T-helper 1 cell treated with Interleukin-12 subunit alpha and Interleukin-12 subunit beta and Interleukin-4 antibody, amounts not matched to agents 30 μg/mL and 1 μg/mL, for 36 hours (primary cell): ENCODE results near the gene LYRM7.
A peak's percentile ranks its signal among the peaks of the same experiment; 100 is the strongest.
"Not testable (repeated sequence)": the region's sequence is repeated elsewhere in the genome, so short reads cannot be mapped to it uniquely, and the experiment has no call there.

ENCODE experiments used
- H3K27ac Mint-ChIP-seq: one replicate; pipeline ENCODE4 v1.8.0; 2021; ENCODE audit warnings: mild to moderate bottlenecking, mixed read lengths
- H3K27me3 Mint-ChIP-seq: one replicate; pipeline ENCODE4 v1.8.0; 2021; ENCODE audit warnings: low read depth, mixed read lengths
- H3K36me3 Mint-ChIP-seq: one replicate; pipeline ENCODE4 v1.8.0; 2021; ENCODE audit warnings: low read depth, mixed read lengths
- H3K4me1 Mint-ChIP-seq: one replicate; pipeline ENCODE4 v1.8.0; 2021; ENCODE audit warnings: low read depth, mixed read lengths
- H3K4me3 Mint-ChIP-seq: one replicate; pipeline ENCODE4 v1.8.0; 2021; ENCODE audit warnings: mild to moderate bottlenecking, moderate library complexity, mixed read lengths
- H3K9me3 Mint-ChIP-seq: one replicate; pipeline ENCODE4 v1.8.0; 2021; ENCODE audit warnings: mixed read lengths

Gene LYRM7

GRCh38 chr5:131163276-131164119, 7.2 kb upstream of the LYRM7 start:
- H3K9me3 Mint-ChIP-seq = no peaks in the 10 kb centered on the region
- peaks cover 49% of the 10 kb centered on the region for H3K4me1 Mint-ChIP-seq
- H3K36me3 Mint-ChIP-seq = peaks cover 44% of the 10 kb centered on the region
- peak overlapping the region; percentile 92 for H3K4me3 Mint-ChIP-seq
- no peaks in the 10 kb centered on the region for H3K27me3 Mint-ChIP-seq
- peak overlapping the region; percentile 88 for H3K27ac Mint-ChIP-seq

GRCh38 chr5:131164191-131165118, 6.3 kb upstream of the LYRM7 start:
- no peaks in the 10 kb centered on the region for H3K9me3 Mint-ChIP-seq
- H3K4me3 Mint-ChIP-seq = peak overlapping the region; percentile 93
- peaks cover 34% of the 10 kb centered on the region for H3K36me3 Mint-ChIP-seq
- H3K4me1 Mint-ChIP-seq = peaks cover 44% of the 10 kb centered on the region
- peak overlapping the region; percentile 93 for H3K27ac Mint-ChIP-seq
- no peaks in the 10 kb centered on the region for H3K27me3 Mint-ChIP-seq

GRCh38 chr5:131165119-131165727, 5.5 kb upstream of the LYRM7 start, which contains the start of gene HINT1:
Gene HINT1 (minus strand): TSS chr5:131165256. CDS start chr5:131165205, 51 bp downstream.
- H3K4me1 Mint-ChIP-seq = peaks cover 47% of the 10 kb centered on the region

GRCh38 chr5:131167615-131168014, 3.1 kb upstream of the LYRM7 start:
- no peaks in the 10 kb centered on the region for H3K27me3 Mint-ChIP-seq
- H3K36me3 Mint-ChIP-seq = peaks cover 15% of the 10 kb centered on the region
- H3K27ac Mint-ChIP-seq = no peak overlapping the region
- H3K9me3 Mint-ChIP-seq = no peaks in the 10 kb centered on the region
- peaks cover 48% of the 10 kb centered on the region for H3K4me1 Mint-ChIP-seq
- no peak overlapping the region for H3K4me3 Mint-ChIP-seq

More at GRCh38 chr5:131165119-131165727, 5.5 kb upstream of the LYRM7 start, which contains the start of gene HINT1:
- peak within 1 kb of the TSS; percentile 93 for H3K4me3 Mint-ChIP-seq
- H3K36me3 Mint-ChIP-seq = peaks cover 30% of the 10 kb centered on the region
- H3K9me3 Mint-ChIP-seq = no peaks in the 10 kb centered on the region
- H3K27me3 Mint-ChIP-seq = no peaks in the 10 kb centered on the region
- peak within 1 kb of the TSS; percentile 93 for H3K27ac Mint-ChIP-seq

- H3K27me3 Mint-ChIP-seq = no peaks in the 10 kb centered on the region
These were observed 769 bp upstream of the LYRM7 start for GRCh38 chr5:131169810-131170539.

GRCh38 chr5:131171276-131171810, 599 bp downstream of the LYRM7 start:
- H3K4me3 Mint-ChIP-seq = peak overlapping the region; percentile 96
- no peaks in the 10 kb centered on the region for H3K27me3 Mint-ChIP-seq
- no peaks in the 10 kb centered on the region for H3K9me3 Mint-ChIP-seq
- H3K4me1 Mint-ChIP-seq = peaks cover 47% of the 10 kb centered on the region
- peak overlapping the region; percentile 95 for H3K27ac Mint-ChIP-seq
- peaks cover 12% of the 10 kb centered on the region for H3K36me3 Mint-ChIP-seq

More at GRCh38 chr5:131169810-131170539, 769 bp upstream of the LYRM7 start:
- Mint-ChIP-seq H3K27ac (peak overlapping the region; percentile 95), H3K4me1 (peaks cover 52% of the 10 kb centered on the region), H3K36me3 (peaks cover 10% of the 10 kb centered on the region), H3K9me3 (no peaks in the 10 kb centered on the region), H3K4me3 (peak overlapping the region; percentile 96)

- Mint-ChIP-seq H3K9me3 (no peaks in the 10 kb centered on the region), H3K27ac (no peak overlapping the region), H3K4me1 (peaks cover 15% of the 10 kb centered on the region), H3K4me3 (no peak overlapping the region), H3K27me3 (no peaks in the 10 kb centered on the region), H3K36me3 (peaks cover 22% of the 10 kb centered on the region)
These were observed 9.7 kb downstream of the LYRM7 start for GRCh38 chr5:131180407-131180806.

- H3K4me1 Mint-ChIP-seq = peaks cover 10% of the 10 kb centered on the region
- no peaks in the 10 kb centered on the region for H3K9me3 Mint-ChIP-seq
- no peaks in the 10 kb centered on the region for H3K27me3 Mint-ChIP-seq
- peaks cover 20% of the 10 kb centered on the region for H3K36me3 Mint-ChIP-seq
- H3K4me3 Mint-ChIP-seq = no peak overlapping the region
- H3K27ac Mint-ChIP-seq = no peak overlapping the region
These were observed 12.1 kb downstream of the LYRM7 start for GRCh38 chr5:131182839-131183238.

- H3K4me3 Mint-ChIP-seq = no peak overlapping the region
- H3K36me3 Mint-ChIP-seq = peaks cover 21% of the 10 kb centered on the region
- H3K27me3 Mint-ChIP-seq = no peaks in the 10 kb centered on the region
- peaks cover 10% of the 10 kb centered on the region for H3K4me1 Mint-ChIP-seq
- no peaks in the 10 kb centered on the region for H3K9me3 Mint-ChIP-seq
- no peak overlapping the region for H3K27ac Mint-ChIP-seq
These were observed 14.9 kb downstream of the LYRM7 start for GRCh38 chr5:131185523-131186104.

GRCh38 chr5:131186561-131187256, 16.0 kb downstream of the LYRM7 start:
- no peaks in the 10 kb centered on the region for H3K9me3 Mint-ChIP-seq

GRCh38 chr5:131193106-131193505, 22.4 kb downstream of the LYRM7 start:
- Mint-ChIP-seq H3K36me3 (peaks cover 11% of the 10 kb centered on the region), H3K4me3 (no peak overlapping the region), H3K27me3 (no peaks in the 10 kb centered on the region), H3K4me1 (peaks cover 5% of the 10 kb centered on the region), H3K9me3 (no peaks in the 10 kb centered on the region), H3K27ac (no peak overlapping the region)

More at GRCh38 chr5:131186561-131187256, 16.0 kb downstream of the LYRM7 start:
- H3K27ac Mint-ChIP-seq = no peak overlapping the region
- peaks cover 10% of the 10 kb centered on the region for H3K4me1 Mint-ChIP-seq
- H3K36me3 Mint-ChIP-seq = peaks cover 23% of the 10 kb centered on the region
- no peak overlapping the region for H3K4me3 Mint-ChIP-seq
- no peaks in the 10 kb centered on the region for H3K27me3 Mint-ChIP-seq

GRCh38 chr5:131193897-131194296, 23.2 kb downstream of the LYRM7 start:
- H3K4me1 Mint-ChIP-seq, H3K9me3 Mint-ChIP-seq, H3K4me3 Mint-ChIP-seq, H3K27ac Mint-ChIP-seq, H3K27me3 Mint-ChIP-seq: not testable (repeated sequence)
- peaks cover 10% of the 10 kb centered on the region for H3K36me3 Mint-ChIP-seq

GRCh38 chr5:131194725-131195124, 24.0 kb downstream of the LYRM7 start:
- Mint-ChIP-seq H3K27ac (no peak overlapping the region), H3K4me1 (peaks cover 2% of the 10 kb centered on the region), H3K27me3 (no peaks in the 10 kb centered on the region), H3K36me3 (peaks cover 7% of the 10 kb centered on the region), H3K9me3 (no peaks in the 10 kb centered on the region), H3K4me3 (no peak overlapping the region)
